H1 (cell line): Measurements from ENCODE around the gene CRHR1.

Experiments
- EZH2 ChIP-seq: fragments of 200-600 bp; sonication (generic); IDR thresholded peaks from 2 replicates; pipeline ENCODE4 v1.7.1; 2012; ENCODE audit warnings: low read depth, mild to moderate bottlenecking, moderate library complexity, low read length, inconsistent platforms; ENCODE audit not compliant: severe bottlenecking
- GTF2F1 ChIP-seq: IDR thresholded peaks from 2 replicates; pipeline ENCODE4 v1.6.1; 2012; ENCODE audit warnings: low read depth, low read length, improper control_type of control experiment, borderline replicate concordance
- JUN ChIP-seq: IDR thresholded peaks from 2 replicates; pipeline ENCODE4 v1.6.1; 2011; ENCODE audit warnings: low read depth, mild to moderate bottlenecking, improper control_type of control experiment, low read length
- POLR2A ChIP-seq, 2 experiments: IDR thresholded peaks; 1 replicate in 1 of 2; 2 replicates in 1 of 2; pipeline ENCODE4 v1.6.1; 2011; ENCODE audit warnings: low read depth in 2 of 2, low read length in 2 of 2, mild to moderate bottlenecking in 2 of 2; ENCODE audit errors: control extremely low read depth in 1 of 2
- SUZ12 ChIP-seq: fragments of 200-600 bp; sonication (generic); IDR thresholded peaks from 2 replicates; pipeline ENCODE4 v1.6.1; 2012; ENCODE audit warnings: mild to moderate bottlenecking, inconsistent platforms, low read length, moderate library complexity, mixed read lengths

DNA sequence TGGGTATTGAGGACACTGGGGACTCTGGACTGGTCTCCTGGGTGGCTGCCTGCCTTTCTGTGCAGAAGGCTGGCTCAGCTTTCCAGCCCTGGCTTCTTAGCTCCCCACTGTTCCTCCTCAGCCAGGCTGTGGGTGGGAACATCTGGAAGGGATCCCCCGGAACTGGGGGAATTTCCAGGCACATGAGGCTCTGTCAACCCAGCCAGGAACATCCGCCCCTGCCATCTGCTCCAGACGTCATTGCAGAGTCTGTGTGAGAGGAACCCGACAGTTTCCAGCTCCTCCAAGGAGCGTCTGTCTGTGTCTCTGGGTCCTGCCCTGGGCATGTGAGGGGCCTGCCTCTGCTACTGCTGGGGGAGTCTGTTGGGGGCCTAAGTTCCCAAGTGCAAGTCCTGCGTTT, 36.2 kb upstream of the CRHR1 start:
- TF ChIP-seq JUN, result no peak
- TF ChIP-seq SUZ12, result no peak
- no peak for TF ChIP-seq GTF2F1
- TF ChIP-seq POLR2A (IDR thresholded peaks at IDR 0.05; ENCODE audit: control extremely low read depth in 1 of 2, low read depth in 2 of 2, low read length in 2 of 2), result no peak
- no peak for TF ChIP-seq EZH2
